Body of pancreas (tissue), 4 donors: ENCODE measurements around the gene SLC40A1.

Experiments
- CTCF ChIP-seq, 7 experiments: fragments of 450-650 bp in 4 of 7; fragments of 200-600 bp in 3 of 7; sonication (generic) in 3 of 7; IDR thresholded peaks; one replicate each; pipeline ENCODE4 v1.5.1; 2016 to 2019; ENCODE audit warnings: antibody characterized with exemption in 7 of 7
- POLR2A ChIP-seq, 3 donors: fragments of 450-650 bp; IDR thresholded peaks; one replicate each; pipeline ENCODE4 v1.6.1; 2016; ENCODE audit warnings: antibody characterized with exemption in 3 of 3, mild to moderate bottlenecking in 2 of 3

- TF ChIP-seq CTCF (IDR thresholded peaks at IDR 0.05): no peak
- no peak for TF ChIP-seq POLR2A (IDR thresholded peaks at IDR 0.05)
Observed at GRCh38 chr2:189519631-189520387, 60.8 kb downstream of the SLC40A1 start.
